ENCODE measurements around the gene EML1. TPM values are rescaled to one million over a fixed set of nuclear protein-coding genes. Genes with fewer than 3 reads are reported as not detected.

The EML1 gene
- total RNA-seq, 5 donors from 2014 or later (not counting 1 experiment from before 2014, with no cell fraction given), result 0.53 to 1.4 (median 0.60) TPM; not detected in 2

GRCh38 chr14:99921425-99921824, 128.2 kb downstream of the EML1 start:
- Mint-ChIP-seq H3K27ac (no peak overlapping the region), H3K27me3 (peaks cover 15 to 17% of the 10 kb centered on the region in 2 donors), H3K9me3 (no peaks in the 10 kb centered on the region), H3K4me3 (no peak overlapping the region), H3K36me3 (no peaks in the 10 kb centered on the region), H3K4me1 (no peaks in the 10 kb centered on the region)
- Histone ChIP-seq H3K27me3 (replicated peaks in 1 of 2; ENCODE audit: control insufficient read depth in 2 of 2, extremely low read depth in 1 of 2, insufficient read depth in 2 of 2, low read length in 1 of 2) (peaks cover 0 to 15% of the 10 kb centered on the region in 2 experiments), H3K27ac (ENCODE audit: low read length) (no peak overlapping the region), H3K36me3 (ENCODE audit: control insufficient read depth in 2 of 2, extremely low read depth in 1 of 2, insufficient read depth in 1 of 2, low read length in 1 of 2) (no peaks in the 10 kb centered on the region), H3K9me3 (no peaks in the 10 kb centered on the region), H3K4me1 (ENCODE audit: control insufficient read depth in 1 of 2, extremely low read depth in 1 of 2, insufficient read depth in 2 of 2, low read length in 2 of 2) (no peaks in the 10 kb centered on the region), H3K4me3 (ENCODE audit: control insufficient read depth in 1 of 2, extremely low read depth in 1 of 2, low read length in 1 of 2) (no peak overlapping the region)
- 100% methylated on average over 1 of the region's 4 CpGs for WGBS (ENCODE audit: insufficient coverage)
- DNase-seq, result no peak
- CTCF ChIA-PET, result no interaction called here
- ATAC-seq (replicated peaks in 1 of 4), result no peak
- POLR2A ChIA-PET, result interaction anchor here in 1 of 2 donors (0.6 kb wide), 1 partner anchor 430 kb away, joined by 11 read pairs; no protein-coding TSS in a partner anchor

GRCh38 chr14:99924379-99924778, 131.2 kb downstream of the EML1 start:
- DNase-seq (no peak), ATAC-seq (replicated peaks in 1 of 4) (no peak)
- Mint-ChIP-seq H3K4me1 (no peaks in the 10 kb centered on the region), H3K9me3 (peaks cover 0 to 4% (median 0%) of the 10 kb centered on the region in 3 donors), H3K27ac (no peak overlapping the region), H3K27me3 (peaks cover 12 to 15% of the 10 kb centered on the region in 2 donors), H3K36me3 (no peaks in the 10 kb centered on the region), H3K4me3 (no peak overlapping the region)
- peaks cover 0 to 16% of the 10 kb centered on the region in 2 experiments for H3K27me3 ChIP-seq (replicated peaks in 1 of 2; ENCODE audit: control insufficient read depth in 2 of 2, extremely low read depth in 1 of 2, insufficient read depth in 2 of 2, low read length in 1 of 2)
- H3K27ac ChIP-seq (ENCODE audit: low read length), result no peak overlapping the region
- H3K4me3 ChIP-seq (ENCODE audit: control insufficient read depth in 1 of 2, extremely low read depth in 1 of 2, low read length in 1 of 2), result no peak overlapping the region
- no peaks in the 10 kb centered on the region for H3K36me3 ChIP-seq (ENCODE audit: control insufficient read depth in 2 of 2, extremely low read depth in 1 of 2, insufficient read depth in 1 of 2, low read length in 1 of 2)
- no peaks in the 10 kb centered on the region for H3K9me3 ChIP-seq
- ChIA-PET CTCF (no interaction called here), POLR2A (no interaction called here)
- WGBS (ENCODE audit: insufficient coverage), result no CpG with 5 or more reads among the region's 1 CpG
- no peaks in the 10 kb centered on the region for H3K4me1 ChIP-seq (ENCODE audit: control insufficient read depth in 1 of 2, extremely low read depth in 1 of 2, insufficient read depth in 2 of 2, low read length in 2 of 2)

GRCh38 chr14:99925471-99925870, 132.3 kb downstream of the EML1 start:
- H3K9me3 Mint-ChIP-seq, result peaks cover 0 to 4% (median 0%) of the 10 kb centered on the region in 3 donors
- peaks cover 8 to 15% of the 10 kb centered on the region in 2 donors for H3K27me3 Mint-ChIP-seq
- POLR2A ChIA-PET, result no interaction called here
- CTCF ChIA-PET, result no interaction called here
- H3K27ac Mint-ChIP-seq, result no peak overlapping the region
- no peak for DNase-seq
- Histone ChIP-seq H3K9me3 (no peaks in the 10 kb centered on the region), H3K4me3 (ENCODE audit: control insufficient read depth in 1 of 2, extremely low read depth in 1 of 2, low read length in 1 of 2) (no peak overlapping the region), H3K4me1 (ENCODE audit: control insufficient read depth in 1 of 2, extremely low read depth in 1 of 2, insufficient read depth in 2 of 2, low read length in 2 of 2) (no peaks in the 10 kb centered on the region), H3K27ac (ENCODE audit: low read length) (no peak overlapping the region), H3K36me3 (ENCODE audit: control insufficient read depth in 2 of 2, extremely low read depth in 1 of 2, insufficient read depth in 1 of 2, low read length in 1 of 2) (no peaks in the 10 kb centered on the region), H3K27me3 (replicated peaks in 1 of 2; ENCODE audit: control insufficient read depth in 2 of 2, extremely low read depth in 1 of 2, insufficient read depth in 2 of 2, low read length in 1 of 2) (peaks cover 0 to 18% of the 10 kb centered on the region in 2 experiments)
- WGBS (ENCODE audit: insufficient coverage), result 92% methylated on average over 5 of the region's 7 CpGs
- no peak overlapping the region for H3K4me3 Mint-ChIP-seq
- no peaks in the 10 kb centered on the region for H3K4me1 Mint-ChIP-seq
- ATAC-seq (replicated peaks in 1 of 4), result no peak
- H3K36me3 Mint-ChIP-seq, result no peaks in the 10 kb centered on the region

GRCh38 chr14:99928963-99929362, 135.8 kb downstream of the EML1 start:
- POLR2A ChIA-PET, result no interaction called here

GRCh38 chr14:99929601-99930000, 136.4 kb downstream of the EML1 start:
- ATAC-seq (replicated peaks in 1 of 4) (no peak), DNase-seq (no peak)
- Histone ChIP-seq H3K9me3 (no peaks in the 10 kb centered on the region), H3K27ac (ENCODE audit: low read length) (no peak overlapping the region), H3K27me3 (replicated peaks in 1 of 2; ENCODE audit: control insufficient read depth in 2 of 2, extremely low read depth in 1 of 2, insufficient read depth in 2 of 2, low read length in 1 of 2) (peaks cover 0 to 47% of the 10 kb centered on the region in 2 experiments), H3K36me3 (ENCODE audit: control insufficient read depth in 2 of 2, extremely low read depth in 1 of 2, insufficient read depth in 1 of 2, low read length in 1 of 2) (no peaks in the 10 kb centered on the region), H3K4me1 (ENCODE audit: control insufficient read depth in 1 of 2, extremely low read depth in 1 of 2, insufficient read depth in 2 of 2, low read length in 2 of 2) (no peaks in the 10 kb centered on the region), H3K4me3 (ENCODE audit: control insufficient read depth in 1 of 2, extremely low read depth in 1 of 2, low read length in 1 of 2) (no peak overlapping the region)
- WGBS (ENCODE audit: insufficient coverage), result 82% methylated on average over 5 of the region's 6 CpGs
- Mint-ChIP-seq H3K27ac (no peak overlapping the region), H3K36me3 (no peaks in the 10 kb centered on the region), H3K27me3 (peaks cover 12 to 16% of the 10 kb centered on the region in 2 donors), H3K4me1 (no peaks in the 10 kb centered on the region), H3K9me3 (peaks cover 0 to 4% (median 0%) of the 10 kb centered on the region in 3 donors), H3K4me3 (no peak overlapping the region)
- ChIA-PET CTCF (no interaction called here), POLR2A (no interaction called here)

More at GRCh38 chr14:99928963-99929362, 135.8 kb downstream of the EML1 start:
- Mint-ChIP-seq H3K4me3 (no peak overlapping the region), H3K36me3 (no peaks in the 10 kb centered on the region), H3K4me1 (no peaks in the 10 kb centered on the region), H3K9me3 (peaks cover 0 to 4% (median 0%) of the 10 kb centered on the region in 3 donors), H3K27me3 (peaks cover 12 to 16% of the 10 kb centered on the region in 2 donors), H3K27ac (no peak overlapping the region)
- H3K36me3 ChIP-seq (ENCODE audit: control insufficient read depth in 2 of 2, extremely low read depth in 1 of 2, insufficient read depth in 1 of 2, low read length in 1 of 2), result no peaks in the 10 kb centered on the region
- ATAC-seq (replicated peaks in 1 of 4), result no peak
- H3K9me3 ChIP-seq, result no peaks in the 10 kb centered on the region
- DNase-seq, result no peak
- no peaks in the 10 kb centered on the region for H3K4me1 ChIP-seq (ENCODE audit: control insufficient read depth in 1 of 2, extremely low read depth in 1 of 2, insufficient read depth in 2 of 2, low read length in 2 of 2)
- H3K27ac ChIP-seq (ENCODE audit: low read length), result no peak overlapping the region
- H3K4me3 ChIP-seq (ENCODE audit: control insufficient read depth in 1 of 2, extremely low read depth in 1 of 2, low read length in 1 of 2), result no peak overlapping the region
- 94% methylated on average over 3 of the region's 5 CpGs for WGBS (ENCODE audit: insufficient coverage)
- CTCF ChIA-PET, result no interaction called here
- H3K27me3 ChIP-seq (replicated peaks in 1 of 2; ENCODE audit: control insufficient read depth in 2 of 2, extremely low read depth in 1 of 2, insufficient read depth in 2 of 2, low read length in 1 of 2), result peaks cover 0 to 41% of the 10 kb centered on the region in 2 experiments

GRCh38 chr14:99930420-99931274, 137.4 kb downstream of the EML1 start:
- ChIA-PET CTCF (interaction anchor here in 1 of 2 donors (0.6 kb wide), 1 partner anchor 616 kb away, joined by 5 read pairs; no protein-coding TSS in a partner anchor), POLR2A (no interaction called here)
- H3K4me3 ChIP-seq (ENCODE audit: control insufficient read depth in 1 of 2, extremely low read depth in 1 of 2, low read length in 1 of 2), result no peak overlapping the region
- Mint-ChIP-seq H3K4me3 (no peak overlapping the region), H3K36me3 (no peaks in the 10 kb centered on the region), H3K9me3 (peaks cover 0 to 4% (median 0%) of the 10 kb centered on the region in 3 donors), H3K27me3 (peaks cover 9 to 16% of the 10 kb centered on the region in 2 donors), H3K4me1 (no peaks in the 10 kb centered on the region), H3K27ac (no peak overlapping the region)
- H3K9me3 ChIP-seq, result no peaks in the 10 kb centered on the region
- H3K36me3 ChIP-seq (ENCODE audit: control insufficient read depth in 2 of 2, extremely low read depth in 1 of 2, insufficient read depth in 1 of 2, low read length in 1 of 2), result no peaks in the 10 kb centered on the region
- no peak overlapping the region for H3K27ac ChIP-seq (ENCODE audit: low read length)
- DNase-seq (no peak), ATAC-seq (replicated peaks in 1 of 4) (no peak)
- no peaks in the 10 kb centered on the region for H3K4me1 ChIP-seq (ENCODE audit: control insufficient read depth in 1 of 2, extremely low read depth in 1 of 2, insufficient read depth in 2 of 2, low read length in 2 of 2)
- H3K27me3 ChIP-seq (replicated peaks in 1 of 2; ENCODE audit: control insufficient read depth in 2 of 2, extremely low read depth in 1 of 2, insufficient read depth in 2 of 2, low read length in 1 of 2), result peaks cover 0 to 45% of the 10 kb centered on the region in 2 experiments
- WGBS (ENCODE audit: insufficient coverage), result 67% methylated on average over 4 of the region's 6 CpGs
